Measurements from ENCODE around the gene SULT1C3.

GRCh38 chr2:108223573-108223972 is 16.2 kb upstream of the SULT1C3 start:
- no peak for TF ChIP-seq CTCF (IDR thresholded peaks at IDR 0.05)
- TF ChIP-seq POLR2A (IDR thresholded peaks at IDR 0.05): no peak
- no peak for TF ChIP-seq POLR2AphosphoS5 (IDR thresholded peaks at IDR 0.05)
- TF ChIP-seq EP300 (IDR thresholded peaks at IDR 0.05): no peak

Measured in stomach (tissue), 4 donors.